A172 (cell line): ENCODE data around the gene FKBP5. TPM values are rescaled to one million over a fixed set of nuclear protein-coding genes. Genes with fewer than 3 reads are reported as not detected.
"Not testable (repeated sequence)": the region's sequence is repeated elsewhere in the genome, so short reads cannot be mapped to it uniquely, and the experiment has no call there.

Experiments
- DNase-seq: peaks from one replicate; pipeline ENCODE4 v3.0.0-alpha.2; 2015; ENCODE audit warnings: low spot score
- total RNA-seq: library from RNA; depleted of rRNA; stranded (reverse); fragments of >200 nt; shearing (Covaris generic); gene quantifications from 2 replicates; pipeline ENCODE4 v1.2.3, GENCODE V29; 2014

The FKBP5 gene
- total RNA-seq, 1 experiment from 2014 or later: 8.3 TPM

DNA sequence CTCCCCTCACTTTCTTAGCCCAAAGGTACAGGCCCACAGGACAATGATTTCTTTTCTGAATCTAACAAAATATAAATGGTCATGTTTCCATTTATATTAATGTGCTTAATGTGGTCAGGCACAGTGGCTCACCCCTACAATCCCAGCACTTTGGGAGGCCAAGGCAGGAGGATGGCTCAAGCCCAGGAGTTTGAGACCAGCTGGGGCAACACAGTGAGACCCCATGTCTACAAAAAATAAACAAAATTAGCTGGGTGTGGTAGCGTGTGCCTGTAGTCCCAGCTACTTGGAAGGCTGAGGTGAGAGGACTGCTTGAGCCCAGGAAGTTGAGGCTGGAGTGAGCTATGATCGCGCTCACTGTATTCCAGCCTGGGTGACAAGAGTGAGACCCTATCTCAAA, 98.8 kb downstream of the FKBP5 start:
- DNase-seq: no peak

DNA sequence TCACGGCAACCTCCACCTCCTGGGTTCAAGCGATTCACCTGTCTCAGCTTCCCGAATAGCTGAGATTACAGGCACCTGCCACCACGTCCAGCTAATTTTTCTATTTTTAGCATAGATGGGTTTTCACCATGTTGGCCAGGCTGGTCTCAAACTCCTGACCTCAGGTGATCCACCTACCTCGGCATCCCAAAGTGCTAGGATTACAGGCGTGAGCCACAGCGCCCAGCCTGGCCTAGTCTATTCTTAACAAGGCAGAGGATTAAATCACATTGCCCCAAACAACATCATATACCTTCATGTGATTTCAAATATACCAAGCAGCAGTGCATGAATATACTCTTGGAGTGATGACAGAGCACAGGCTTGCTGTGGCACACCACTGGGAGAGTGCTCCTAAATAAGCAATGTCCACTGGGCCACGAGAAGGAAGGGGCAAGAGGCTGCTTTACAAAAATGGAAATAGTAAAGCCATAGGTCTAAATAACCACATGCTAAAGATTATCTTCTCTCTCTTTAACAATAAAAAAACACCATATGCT, 99.4 kb downstream of the FKBP5 start:
- no peak for DNase-seq

DNA sequence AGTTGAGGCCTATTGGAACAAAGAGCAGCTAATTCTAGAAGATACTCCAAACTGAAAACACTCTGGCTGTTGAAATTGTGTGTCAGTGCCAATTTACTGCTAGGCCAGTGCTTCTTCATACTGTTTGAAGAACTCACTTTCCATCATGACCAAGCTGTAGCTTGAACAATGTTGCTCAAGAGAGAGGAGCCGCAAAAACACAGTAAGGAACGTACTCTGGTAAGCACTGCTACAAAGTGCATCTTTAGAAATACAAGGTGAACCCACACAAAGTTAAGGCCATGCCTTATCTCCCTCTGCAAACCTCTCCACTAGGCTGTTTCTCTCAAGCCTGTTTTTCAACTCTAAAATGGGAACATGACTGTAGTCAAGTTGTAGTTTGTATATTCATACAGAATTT, 101.5 kb downstream of the FKBP5 start:
- no peak for DNase-seq

DNA sequence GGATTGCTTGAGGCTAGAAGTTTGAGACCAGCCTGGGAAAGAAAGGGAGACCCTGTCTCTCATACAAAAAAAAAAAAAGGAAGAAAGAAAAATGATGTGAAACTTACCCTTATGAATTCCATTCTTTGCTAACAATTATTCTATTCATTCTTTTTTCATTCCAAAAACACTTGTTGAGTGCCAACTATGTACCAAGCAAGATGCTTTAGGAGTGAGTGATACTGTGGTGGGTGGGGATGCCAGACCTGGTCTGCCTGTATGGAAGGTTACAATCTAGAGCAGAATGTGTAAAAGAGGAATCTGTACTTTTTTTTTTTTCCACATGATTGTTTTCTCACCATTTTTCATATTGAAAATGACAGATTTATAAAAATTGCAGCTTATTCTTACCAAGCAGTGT, 102.2 kb downstream of the FKBP5 start:
- no peak for DNase-seq

DNA sequence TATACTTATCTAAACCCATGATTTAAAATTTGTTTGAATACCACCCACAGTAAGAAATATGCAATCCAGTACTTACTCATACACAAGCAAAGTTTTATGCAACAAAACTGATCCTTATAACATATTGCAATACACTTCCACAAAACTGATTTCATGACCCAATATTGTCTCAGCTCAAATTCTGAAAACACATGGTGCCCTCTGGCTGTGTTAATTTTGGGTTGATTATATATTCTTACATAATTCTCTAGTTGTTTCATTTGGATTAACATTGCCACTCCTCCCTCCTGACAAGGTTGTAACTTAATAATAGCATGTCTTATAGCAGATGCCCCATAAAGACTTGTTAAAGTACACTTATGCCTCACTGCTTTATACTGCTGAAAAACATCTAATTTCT, 103.1 kb downstream of the FKBP5 start:
- no peak for DNase-seq

DNA sequence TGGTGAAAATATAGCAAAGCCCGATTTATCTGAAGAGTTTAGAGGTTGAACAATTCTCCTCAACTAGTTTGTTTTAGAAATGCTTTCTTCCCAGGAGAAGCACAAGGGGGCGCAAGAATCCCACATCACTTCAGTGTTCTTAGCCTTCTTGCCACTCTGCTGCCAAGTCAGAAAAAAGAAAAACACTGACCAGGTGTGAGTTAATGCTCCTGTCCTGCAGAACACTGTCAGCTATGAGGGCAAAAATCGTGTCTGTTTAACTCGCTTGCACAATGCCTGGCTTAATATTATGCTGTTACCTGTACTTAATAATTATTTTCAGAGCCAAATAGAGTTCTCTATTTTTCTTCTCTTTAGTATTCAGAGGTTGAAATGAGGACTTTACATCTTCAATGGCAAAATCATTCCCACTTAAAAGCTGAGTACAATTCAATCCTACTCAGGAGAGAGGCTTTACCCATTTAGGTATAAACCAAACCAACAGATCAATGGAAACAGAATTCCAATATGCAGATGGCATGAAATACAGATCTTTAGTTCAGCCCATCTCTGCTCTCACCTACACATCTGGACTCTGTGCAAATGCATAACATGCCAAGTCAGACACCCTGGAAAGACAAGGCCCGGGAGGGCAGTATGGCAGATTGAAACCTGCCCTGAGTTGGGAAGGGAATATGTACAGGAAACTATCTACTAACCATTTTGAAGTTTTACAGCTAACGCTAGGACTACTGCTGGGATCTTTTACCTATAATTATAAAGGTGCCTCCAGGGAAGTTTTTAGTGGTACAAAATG, 104.6 kb downstream of the FKBP5 start:
- DNase-seq: peak; percentile 73

DNA sequence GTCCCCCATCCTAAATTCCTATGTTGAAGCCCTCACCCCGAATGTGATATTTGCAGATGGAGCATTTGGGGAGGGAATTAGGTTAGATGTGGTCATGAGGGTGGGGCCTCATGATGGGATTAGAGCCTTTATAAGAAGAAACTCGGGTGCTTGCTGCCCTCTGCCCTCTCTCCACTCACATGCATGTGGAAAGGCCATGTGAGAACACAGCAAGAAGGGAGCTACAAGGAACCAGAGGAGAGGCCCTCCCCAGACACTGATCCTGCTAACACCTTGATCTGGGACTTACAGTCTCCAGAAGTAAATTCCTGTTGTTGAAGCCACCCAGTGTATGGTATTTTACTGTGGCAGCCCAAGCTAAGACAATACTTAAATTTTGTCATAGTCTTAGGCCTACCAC, 106.4 kb downstream of the FKBP5 start:
- no peak for DNase-seq

DNA sequence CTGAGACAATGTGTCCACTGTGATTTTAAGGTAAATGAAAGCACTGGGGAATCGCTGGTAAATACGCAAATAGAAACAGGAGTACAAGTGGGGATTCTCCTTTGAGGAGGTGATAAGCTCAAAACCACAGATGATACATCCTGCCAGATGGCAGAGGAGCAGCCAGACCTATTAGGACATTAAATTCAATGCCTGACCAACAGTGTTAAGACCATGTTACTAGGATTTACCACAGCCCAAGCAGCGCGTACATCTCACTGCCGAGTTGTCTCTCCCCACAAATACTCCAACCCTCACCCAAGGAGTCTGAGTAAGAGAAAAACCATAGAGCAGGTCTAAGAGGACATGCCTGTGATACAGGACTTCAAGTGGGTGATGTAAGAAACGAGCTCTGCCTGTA, 107.1 kb downstream of the FKBP5 start:
- DNase-seq: peak; percentile 10

DNA sequence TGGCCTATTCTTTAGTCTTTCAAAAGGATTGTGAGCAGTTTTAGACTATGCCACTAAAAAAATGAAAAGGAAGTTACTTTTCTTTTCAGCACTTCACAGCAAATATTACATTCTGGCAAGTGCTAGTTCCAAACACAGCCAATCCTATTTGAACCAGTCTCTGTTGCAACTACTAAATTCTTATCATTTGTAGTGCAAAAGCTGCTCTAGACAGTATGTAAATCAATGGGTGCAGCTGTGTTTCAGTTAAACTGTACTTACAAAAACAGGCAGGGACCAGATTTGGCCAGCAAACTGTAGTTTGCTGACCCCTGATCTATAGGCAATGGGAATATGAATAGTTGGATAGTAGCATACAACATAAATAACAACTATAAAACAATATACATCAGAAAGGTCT, 107.9 kb downstream of the FKBP5 start:
- no peak for DNase-seq

DNA sequence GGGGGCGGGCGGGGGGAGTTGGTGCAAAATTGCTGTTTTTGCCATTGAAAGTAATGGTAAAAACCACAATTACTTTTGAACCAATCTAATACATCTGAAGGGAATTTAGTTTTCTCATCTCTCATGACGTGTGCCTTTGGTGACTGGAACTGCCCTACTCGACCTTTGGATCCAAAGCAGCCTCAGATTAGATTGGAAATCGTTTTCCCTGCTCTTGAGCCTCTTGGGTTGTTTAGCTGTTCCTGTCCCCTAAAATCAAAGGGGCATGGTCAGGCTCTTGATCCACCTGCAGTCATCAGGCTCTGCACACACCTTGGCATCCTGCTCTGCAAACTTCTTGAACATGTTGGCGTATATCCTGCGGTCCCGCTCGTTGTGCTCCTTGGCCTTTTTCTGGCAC, 112.0 kb downstream of the FKBP5 start:
- DNase-seq: no peak

DNA sequence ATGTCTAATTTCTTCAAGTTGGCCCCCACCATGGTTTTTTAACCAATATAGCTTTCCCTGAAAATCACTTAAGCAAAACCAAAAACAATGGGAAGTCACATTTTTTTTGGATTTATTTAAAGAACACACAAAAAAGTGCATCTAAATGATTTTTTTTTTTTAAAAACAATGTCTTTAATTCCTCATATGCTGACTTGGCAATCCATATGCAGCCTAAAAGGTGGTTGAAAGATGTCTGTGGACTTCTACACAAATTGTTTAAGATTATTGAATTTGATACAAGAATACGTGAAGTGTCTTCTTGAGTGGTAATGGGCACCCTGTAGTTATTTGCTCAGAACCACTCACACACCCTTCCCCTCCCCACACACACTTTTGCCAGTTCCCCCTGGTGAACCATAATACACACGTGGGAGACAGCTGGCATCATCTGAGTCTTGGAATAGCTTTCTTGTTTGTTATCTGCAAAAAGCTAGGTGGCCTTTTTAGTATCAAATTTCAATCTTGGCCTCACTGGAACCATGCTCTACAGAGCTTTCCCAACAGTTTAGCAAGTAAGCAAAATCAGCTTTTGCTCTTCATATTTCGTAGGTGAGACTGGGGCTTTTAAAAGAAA, 115.1 kb downstream of the FKBP5 start:
- no peak for DNase-seq

DNA sequence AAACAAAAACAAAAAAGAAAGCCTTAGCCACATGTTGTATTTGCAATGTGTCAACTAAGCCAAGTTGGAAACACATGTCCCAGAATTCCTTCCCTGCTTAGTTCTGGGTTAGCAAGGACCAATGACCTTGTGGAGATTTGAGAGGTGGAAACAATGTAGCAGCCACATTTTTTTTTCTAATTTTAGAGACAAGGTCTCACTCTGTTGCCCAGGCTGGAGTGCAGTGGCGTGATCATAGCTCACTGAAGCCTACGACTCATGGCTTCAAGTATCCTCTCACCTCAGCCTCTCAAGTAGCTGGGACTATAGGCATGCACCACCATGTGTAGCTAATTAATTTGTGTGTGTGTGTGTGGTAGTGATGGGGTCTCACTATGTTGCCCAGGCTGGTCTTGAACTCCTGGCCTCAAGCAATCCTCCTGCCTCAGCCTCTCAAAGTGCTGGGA, 117.8 kb downstream of the FKBP5 start:
- not testable (repeated sequence) for DNase-seq

DNA sequence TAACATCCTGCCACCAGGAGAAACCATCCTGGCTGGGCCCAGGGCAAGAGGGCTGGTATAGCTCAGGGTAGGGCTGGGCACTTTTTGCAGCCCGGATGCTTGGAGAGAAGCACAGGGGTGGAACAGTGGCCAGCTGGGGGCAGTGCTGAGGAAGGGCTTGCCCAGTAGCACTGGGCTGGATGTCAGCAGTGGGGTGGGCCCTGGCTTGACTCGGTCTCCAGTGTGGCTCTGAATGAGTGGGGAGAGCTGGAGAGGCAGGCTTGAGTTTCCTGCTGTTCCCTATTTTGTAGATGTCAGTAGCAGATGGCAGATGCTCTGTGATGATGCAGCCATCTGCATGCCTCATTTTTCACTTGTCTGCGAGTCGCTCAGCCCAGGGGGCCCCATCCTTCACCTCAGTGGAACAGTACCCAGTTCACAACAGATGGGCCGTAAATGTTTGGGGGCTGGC, 119.7 kb downstream of the FKBP5 start:
- DNase-seq: no peak

DNA sequence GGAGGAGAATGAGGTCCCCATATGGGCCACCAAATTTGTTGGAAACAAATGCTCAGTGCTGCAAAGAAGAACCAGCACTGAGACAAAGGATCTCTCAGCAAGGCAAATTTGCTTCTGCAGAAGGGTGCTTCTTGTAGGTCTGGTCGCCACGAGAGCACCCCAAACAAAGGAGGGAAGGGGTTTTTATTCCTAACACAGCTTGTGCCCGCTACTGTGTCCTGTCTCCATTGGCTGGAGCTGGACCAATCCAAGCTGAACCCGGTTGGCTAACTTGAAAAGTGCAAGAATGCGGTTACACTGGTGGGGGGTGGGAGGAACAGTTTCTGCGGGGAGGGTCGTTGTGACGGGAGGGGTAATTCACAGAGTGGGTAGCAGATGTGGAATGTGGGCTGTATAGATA, 121.9 kb downstream of the FKBP5 start:
- no peak for DNase-seq

DNA sequence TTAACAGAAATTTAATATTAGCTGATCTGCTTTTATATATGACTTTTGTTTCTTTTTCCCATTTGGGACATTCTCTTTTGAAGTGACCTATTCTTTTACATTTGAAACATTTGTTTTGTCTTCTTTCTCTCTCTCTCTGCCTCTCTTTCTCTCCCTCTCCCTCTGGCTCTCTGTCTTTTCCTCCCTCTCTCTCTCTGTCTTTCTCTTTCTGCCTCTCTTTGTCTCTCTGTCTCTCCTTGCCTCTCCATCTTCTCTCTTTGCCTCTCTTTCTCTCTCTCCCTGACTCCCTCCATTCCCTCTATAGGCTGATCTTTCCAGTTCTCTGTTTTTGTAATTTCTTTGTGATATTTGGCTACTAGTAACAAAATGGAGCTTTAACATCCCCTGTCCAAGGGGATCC, 124.0 kb downstream of the FKBP5 start:
- DNase-seq: no peak

DNA sequence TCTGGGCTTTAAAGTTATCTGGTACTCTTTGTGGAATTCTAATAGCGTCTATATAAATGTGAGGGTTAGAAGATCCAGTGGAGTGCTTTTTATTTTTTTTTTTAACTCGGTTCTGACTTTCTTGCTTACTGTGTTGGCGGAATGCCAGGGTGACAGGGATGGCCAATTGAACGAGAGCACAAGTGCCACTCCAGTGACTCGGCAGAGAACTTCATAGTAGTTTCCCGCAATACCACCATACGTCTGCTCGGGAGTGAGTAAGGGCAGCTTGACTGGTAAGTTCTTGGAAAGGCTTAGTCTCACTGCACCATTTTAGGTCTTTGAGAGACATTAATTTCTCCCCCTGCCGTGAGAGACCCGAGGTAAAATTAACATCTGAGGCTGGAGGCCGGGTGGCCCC, 126.7 kb downstream of the FKBP5 start:
- DNase-seq: peak; percentile 18

DNA sequence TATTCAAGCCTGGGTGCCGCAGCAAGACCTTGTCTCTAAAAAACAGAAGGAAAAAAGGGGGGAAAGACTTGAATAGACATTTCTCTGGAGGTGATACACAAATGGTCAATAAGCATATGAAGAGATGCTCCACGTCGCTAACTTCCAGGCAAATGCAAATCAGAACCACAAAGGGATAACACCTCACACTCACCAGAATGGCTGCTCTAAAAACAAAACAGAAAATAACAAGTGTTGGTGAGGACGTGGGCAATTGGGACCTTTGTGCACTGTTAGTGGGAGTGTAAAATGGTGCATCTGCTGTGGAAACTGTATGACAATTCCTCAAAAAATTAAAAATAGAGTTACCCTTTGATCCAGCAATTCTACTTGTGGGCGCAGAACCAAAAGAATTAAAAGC, 127.6 kb downstream of the FKBP5 start:
- no peak for DNase-seq

DNA sequence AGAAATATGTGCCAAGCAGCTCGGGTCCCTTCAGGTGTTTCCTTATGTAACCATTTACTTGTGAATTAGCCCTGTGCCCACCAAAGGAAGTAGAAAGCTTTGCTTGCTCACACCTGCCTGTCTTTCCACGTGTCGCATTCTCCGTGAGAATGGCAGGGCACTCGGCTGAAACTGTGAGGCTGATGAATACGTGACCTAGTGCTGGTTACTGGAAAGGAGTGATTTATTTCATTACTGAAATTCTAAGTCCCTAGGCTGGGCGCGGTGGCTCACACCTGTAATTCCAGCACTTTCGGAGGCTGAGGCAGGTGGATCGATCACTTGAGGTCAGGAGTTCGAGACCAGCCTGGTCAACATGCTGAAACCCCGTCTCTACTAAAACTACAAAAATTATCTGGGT, 130.1 kb downstream of the FKBP5 start:
- DNase-seq: no peak

DNA sequence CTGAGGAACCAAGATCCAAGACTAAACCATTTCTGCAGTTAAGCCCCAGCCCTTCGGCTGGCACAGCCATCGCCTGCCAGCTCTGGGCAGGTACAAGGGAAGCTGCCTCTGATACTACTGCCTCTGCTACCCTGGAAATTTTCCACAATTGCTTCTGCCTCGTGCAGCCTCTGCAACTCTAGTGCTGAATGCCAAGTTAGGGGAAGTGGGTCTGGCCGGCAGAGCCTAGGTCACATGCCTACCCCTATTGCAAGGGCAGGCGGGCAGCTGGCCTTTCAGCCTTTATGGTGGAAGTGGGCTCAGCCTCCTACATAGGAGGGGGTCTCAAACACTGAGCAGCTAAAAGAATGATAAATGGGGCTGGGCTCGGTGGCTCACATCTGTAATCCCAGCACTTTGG, 131.5 kb downstream of the FKBP5 start:
- DNase-seq: no peak

DNA sequence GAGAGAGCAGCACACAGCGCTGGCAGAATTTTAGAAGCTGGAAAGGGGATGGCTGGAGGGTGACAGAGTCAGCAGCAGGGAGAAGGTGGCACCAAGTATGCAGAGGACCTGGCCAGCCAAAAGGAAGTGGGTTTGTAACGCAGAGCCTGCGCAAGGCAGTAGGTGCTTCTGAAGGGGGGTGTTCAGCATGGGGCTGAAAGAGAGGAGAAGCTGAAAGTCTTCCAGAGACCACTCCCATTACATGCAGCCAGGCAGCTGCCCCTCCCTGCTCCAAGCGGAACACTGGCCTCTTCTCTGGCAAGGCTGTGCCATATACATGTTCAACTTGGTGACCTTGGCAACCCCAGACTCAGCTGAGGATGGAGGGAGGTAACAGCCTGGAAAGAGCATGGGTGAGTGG, 133.9 kb downstream of the FKBP5 start:
- no peak for DNase-seq

DNA sequence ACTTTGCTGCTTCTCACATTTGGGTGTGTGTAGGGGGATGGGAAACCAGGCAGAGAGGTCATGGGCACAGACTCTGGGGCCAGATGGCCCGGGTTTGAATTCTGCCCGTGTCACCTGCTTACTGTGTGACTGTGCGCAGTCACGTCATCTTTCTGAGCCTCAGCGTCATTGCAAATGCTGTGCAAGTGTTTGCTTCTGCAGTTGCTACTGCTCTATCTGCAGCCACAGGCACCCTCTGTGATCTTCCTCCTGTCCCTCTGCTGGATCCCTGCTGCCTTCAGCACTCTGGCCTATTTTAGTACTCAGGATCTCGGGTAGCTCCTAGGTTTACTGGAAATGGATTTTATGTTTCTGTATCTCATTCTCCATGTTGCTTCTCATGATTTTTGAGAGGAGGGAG, 135.4 kb downstream of the FKBP5 start:
- no peak for DNase-seq

DNA sequence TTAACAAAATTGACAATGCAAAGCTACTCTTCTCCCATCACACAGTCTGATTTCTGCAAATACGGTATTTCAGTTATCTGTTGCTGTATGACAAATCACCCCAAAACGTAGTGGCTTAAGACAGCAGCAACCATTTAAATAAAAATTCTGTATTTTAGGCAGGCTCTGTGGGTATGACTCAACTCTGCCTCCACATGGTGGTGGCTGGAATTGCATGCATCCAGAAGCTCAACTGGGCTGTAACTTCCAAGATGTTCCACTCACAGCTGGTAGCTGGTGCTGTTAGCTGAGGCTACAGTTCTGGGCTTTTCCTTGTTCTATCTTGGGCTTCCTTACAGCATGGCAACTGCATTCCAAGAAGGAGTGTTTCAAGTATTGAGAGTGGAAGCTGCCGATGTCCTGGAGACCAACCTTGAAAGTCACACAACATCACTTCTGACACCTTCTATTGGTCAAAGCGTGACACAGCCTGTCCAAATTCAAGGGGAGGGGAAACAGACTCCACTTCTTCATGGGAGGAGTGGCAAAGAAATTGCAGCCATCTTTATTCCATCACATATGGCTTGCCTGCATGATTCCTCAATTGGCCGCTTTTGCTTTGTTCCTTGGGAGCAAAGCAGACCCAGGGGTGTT, 136.3 kb downstream of the FKBP5 start:
- DNase-seq: peak; percentile 11

DNA sequence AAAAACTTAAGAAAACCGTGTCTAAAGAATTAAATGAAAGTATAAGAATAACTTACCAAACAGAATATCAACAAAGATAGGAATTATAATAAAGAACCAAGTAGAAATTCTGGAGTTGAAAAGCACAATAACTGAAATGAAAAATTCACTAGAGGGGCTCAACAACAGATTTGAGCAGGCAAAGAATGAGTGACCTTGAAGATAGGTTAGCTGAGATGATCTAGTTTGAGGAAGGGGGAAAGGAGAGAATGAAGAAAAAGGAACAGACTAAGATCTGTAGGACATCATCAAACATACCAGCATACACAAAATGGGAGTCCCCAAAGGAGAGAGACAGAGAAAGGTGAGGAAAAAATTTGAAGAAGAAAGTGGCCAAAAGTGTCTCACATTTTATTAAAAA, 138.3 kb downstream of the FKBP5 start:
- no peak for DNase-seq
